BE2C (cell line): ENCODE measurements around the gene TAAR1.
A peak's percentile ranks its signal among the peaks of the same experiment; 100 is the strongest.

Experiments used
- DNase-seq: peaks from one replicate; pipeline ENCODE4 v3.0.0-alpha.2; 2020
- H3K27me3 ChIP-seq: fragments of 250-450 bp; sonication (Bioruptor Pico); 2 replicates; pipeline ENCODE4 v1.5.1; 2020; ENCODE audit warnings: mild to moderate bottlenecking
- H3K36me3 ChIP-seq: fragments of 250-450 bp; sonication (Bioruptor Pico); 2 replicates; pipeline ENCODE4 v1.5.1; 2020; ENCODE audit warnings: mild to moderate bottlenecking
- H3K4me1 ChIP-seq: fragments of 250-450 bp; sonication (Bioruptor Pico); 2 replicates; pipeline ENCODE4 v1.5.1; 2020
- H3K4me3 ChIP-seq: 2 replicates; pipeline ENCODE4 v1.5.1; 2011; ENCODE audit warnings: low read depth, low read length
- H3K9me3 ChIP-seq: fragments of 250-450 bp; sonication (Bioruptor Pico); 2 replicates; pipeline ENCODE4 v1.5.1; 2020
- TF ChIP-seq, protein P1 (sequence below): IDR thresholded peaks from 2 replicates; pipeline ENCODE4 v1.5.1; 2012; ENCODE audit warnings: mild to moderate bottlenecking, low read depth, low read length

The TAAR1 gene

DNA sequence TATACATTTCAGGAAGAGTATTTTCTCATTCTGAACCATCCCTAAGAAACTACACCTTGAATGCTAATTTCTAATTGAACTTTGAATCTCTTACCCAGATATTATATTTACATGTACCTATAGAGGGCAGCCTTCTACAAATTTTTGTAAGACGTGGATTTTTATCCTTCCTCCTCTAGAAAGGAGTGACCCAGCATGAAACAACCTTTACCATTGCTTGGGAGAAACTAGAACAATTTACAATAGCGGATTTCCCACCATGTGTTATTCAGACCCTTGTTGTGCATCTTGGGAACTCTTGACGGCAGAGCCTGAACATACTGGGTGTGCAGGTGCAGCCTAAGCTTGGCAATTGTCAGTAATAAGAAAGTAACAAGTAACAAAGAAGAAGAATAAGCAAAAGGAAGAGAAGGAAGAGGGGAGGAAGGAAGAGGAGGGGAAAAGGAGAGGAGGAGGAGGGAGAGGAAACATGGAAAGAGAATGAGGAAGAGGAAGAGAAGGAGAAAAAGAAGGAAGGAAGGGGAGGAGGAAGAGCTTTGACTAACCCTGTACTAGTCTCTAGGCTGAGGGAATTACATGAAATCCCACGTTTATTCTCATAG, 10.8 kb upstream of the TAAR1 start:
- TF ChIP-seq, protein P1, sequence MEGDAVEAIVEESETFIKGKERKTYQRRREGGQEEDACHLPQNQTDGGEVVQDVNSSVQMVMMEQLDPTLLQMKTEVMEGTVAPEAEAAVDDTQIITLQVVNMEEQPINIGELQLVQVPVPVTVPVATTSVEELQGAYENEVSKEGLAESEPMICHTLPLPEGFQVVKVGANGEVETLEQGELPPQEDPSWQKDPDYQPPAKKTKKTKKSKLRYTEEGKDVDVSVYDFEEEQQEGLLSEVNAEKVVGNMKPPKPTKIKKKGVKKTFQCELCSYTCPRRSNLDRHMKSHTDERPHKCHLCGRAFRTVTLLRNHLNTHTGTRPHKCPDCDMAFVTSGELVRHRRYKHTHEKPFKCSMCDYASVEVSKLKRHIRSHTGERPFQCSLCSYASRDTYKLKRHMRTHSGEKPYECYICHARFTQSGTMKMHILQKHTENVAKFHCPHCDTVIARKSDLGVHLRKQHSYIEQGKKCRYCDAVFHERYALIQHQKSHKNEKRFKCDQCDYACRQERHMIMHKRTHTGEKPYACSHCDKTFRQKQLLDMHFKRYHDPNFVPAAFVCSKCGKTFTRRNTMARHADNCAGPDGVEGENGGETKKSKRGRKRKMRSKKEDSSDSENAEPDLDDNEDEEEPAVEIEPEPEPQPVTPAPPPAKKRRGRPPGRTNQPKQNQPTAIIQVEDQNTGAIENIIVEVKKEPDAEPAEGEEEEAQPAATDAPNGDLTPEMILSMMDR, result peak; percentile 47
- Histone ChIP-seq H3K27me3 (no peaks in the 10 kb centered on the region; the same call in 1 of the 2 replicates), H3K4me3 (no peak overlapping the region), H3K4me1 (no peaks in the 10 kb centered on the region), H3K9me3 (no peaks in the 10 kb centered on the region), H3K36me3 (no peaks in the 10 kb centered on the region)
- no peak for DNase-seq

DNA sequence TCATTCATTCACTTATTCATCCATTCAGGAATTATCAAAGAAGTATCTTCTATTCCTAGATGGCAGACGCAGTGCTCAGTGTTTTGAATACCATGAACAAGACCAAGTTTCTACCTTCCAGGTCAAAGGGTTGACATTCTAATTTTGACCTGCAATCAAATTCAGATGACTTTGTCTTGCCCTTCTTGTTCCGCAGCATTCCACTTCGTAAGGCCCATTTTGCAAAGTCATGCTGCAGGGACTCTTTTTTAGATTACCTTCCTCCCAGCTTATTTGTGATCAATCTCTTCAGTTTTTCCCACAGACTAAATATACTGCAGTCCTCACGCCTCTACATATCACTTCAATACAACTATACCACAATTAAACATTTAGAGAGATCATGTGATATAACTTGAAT, 7.1 kb upstream of the TAAR1 start:
- TF ChIP-seq, protein P1, result no peak
- no peak for DNase-seq

GRCh38 chr6:132664309-132665034, 5.5 kb upstream of the TAAR1 start:
- no peak for DNase-seq
- H3K36me3 ChIP-seq, result no peaks in the 10 kb centered on the region
- no peak overlapping the region for H3K4me3 ChIP-seq
- H3K27me3 ChIP-seq, result peaks cover 4% of the 10 kb centered on the region
- H3K4me1 ChIP-seq, result no peaks in the 10 kb centered on the region
- H3K9me3 ChIP-seq, result no peaks in the 10 kb centered on the region
- TF ChIP-seq, protein P1, result no peak

More for the DNA sequence above, 7.1 kb upstream of the TAAR1 start:
- Histone ChIP-seq H3K36me3 (no peaks in the 10 kb centered on the region), H3K27me3 (no peaks in the 10 kb centered on the region; the same call in 1 of the 2 replicates), H3K4me1 (no peaks in the 10 kb centered on the region), H3K9me3 (no peaks in the 10 kb centered on the region), H3K4me3 (no peak overlapping the region)

DNA sequence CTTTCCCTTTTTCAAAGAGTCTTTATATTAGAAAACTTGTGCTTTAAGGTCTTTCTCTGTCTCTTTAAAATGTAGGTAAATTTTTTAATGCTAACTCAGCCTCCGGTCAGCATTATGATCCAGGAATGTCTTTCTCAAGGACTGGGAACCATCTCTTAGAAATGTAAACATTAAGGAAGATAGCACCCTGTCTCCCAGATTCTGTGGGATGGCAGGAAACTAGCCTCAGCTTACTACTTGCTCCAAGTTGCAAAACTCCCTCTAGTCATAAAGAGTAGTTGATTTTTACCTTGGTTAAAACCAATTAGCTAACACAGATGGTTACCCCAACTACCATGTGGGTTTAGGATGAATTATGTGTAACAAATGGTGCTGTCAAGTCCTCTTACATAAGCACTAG, 4.7 kb upstream of the TAAR1 start:
- peaks cover 9% of the 10 kb centered on the region for H3K27me3 ChIP-seq
- H3K4me3 ChIP-seq, result no peak overlapping the region
- TF ChIP-seq, protein P1, result no peak
- H3K4me1 ChIP-seq, result no peaks in the 10 kb centered on the region
- no peaks in the 10 kb centered on the region for H3K36me3 ChIP-seq
- DNase-seq, result no peak
- H3K9me3 ChIP-seq, result no peaks in the 10 kb centered on the region

DNA sequence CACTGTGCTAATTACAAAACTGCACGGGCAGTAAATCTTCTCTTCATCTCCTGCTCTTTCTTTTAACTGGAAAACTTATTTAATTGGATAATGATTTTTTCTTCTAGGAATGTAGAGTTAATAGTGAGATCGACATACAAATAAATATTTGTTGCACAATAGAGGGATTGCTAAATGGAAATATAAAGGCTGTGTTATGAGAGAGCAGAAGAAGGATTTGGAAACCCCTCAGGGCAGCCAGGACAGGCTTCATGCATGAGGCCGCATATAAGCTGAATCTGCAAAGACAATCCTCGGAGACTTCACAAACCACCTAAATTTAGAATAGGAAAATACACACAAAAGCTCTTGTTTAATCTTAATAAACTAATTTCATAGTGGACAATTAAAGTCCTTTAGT, 2.9 kb upstream of the TAAR1 start:
- H3K36me3 ChIP-seq, result no peaks in the 10 kb centered on the region
- no peaks in the 10 kb centered on the region for H3K4me1 ChIP-seq
- DNase-seq, result no peak
- TF ChIP-seq, protein P1, result no peak
- H3K9me3 ChIP-seq, result no peaks in the 10 kb centered on the region
- no peak overlapping the region for H3K4me3 ChIP-seq
- H3K27me3 ChIP-seq, result peaks cover 9% of the 10 kb centered on the region

DNA sequence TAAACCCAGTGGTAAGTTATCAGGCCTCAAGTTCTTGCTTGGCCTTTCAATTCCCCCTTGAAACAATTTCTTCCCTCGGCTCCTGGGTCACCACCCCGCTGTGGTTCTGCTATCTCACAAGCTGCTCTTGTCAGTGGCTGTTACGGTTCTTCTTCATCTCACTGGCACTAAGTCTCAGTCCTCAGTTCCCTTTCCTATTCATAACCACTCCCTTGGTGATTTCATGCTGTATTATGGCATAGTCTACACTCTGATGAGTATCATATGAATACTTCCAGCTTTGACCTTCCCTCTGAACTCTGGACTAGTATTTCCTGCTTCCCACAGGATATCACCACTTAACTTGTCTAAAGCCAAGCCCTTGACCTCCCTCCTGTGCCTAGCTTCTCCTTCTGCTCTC, 7.9 kb downstream of the TAAR1 start:
- TF ChIP-seq, protein P1, result no peak
- Histone ChIP-seq H3K4me3 (no peak overlapping the region), H3K9me3 (no peaks in the 10 kb centered on the region; the same call in 1 of the 2 replicates), H3K27me3 (peaks cover 11% of the 10 kb centered on the region), H3K4me1 (no peaks in the 10 kb centered on the region), H3K36me3 (no peaks in the 10 kb centered on the region)
- no peak for DNase-seq
